Effector memory CD4-positive, alpha-beta T cell (primary cell): Measurements from ENCODE around the gene BBS2.
"Not testable (repeated sequence)": the region's sequence is repeated elsewhere in the genome, so short reads cannot be mapped to it uniquely, and the experiment has no call there.

Experiments used
- DNase-seq, 3 donors: peaks; one replicate each; pipeline ENCODE4 v3.0.0-alpha.2; 2020
- H3K27ac ChIP-seq: 2 replicates; pipeline ENCODE4 v1.7.0; 2013; ENCODE audit warnings: mild to moderate bottlenecking, low read length, moderate library complexity; ENCODE audit not compliant: insufficient read depth, poor library complexity, severe bottlenecking
- H3K27me3 ChIP-seq: replicated peaks from 2 replicates; pipeline ENCODE4 v1.7.0; 2013; ENCODE audit warnings: mild to moderate bottlenecking, low read length; ENCODE audit not compliant: insufficient read depth, control insufficient read depth, poor library complexity, severe bottlenecking
- H3K36me3 ChIP-seq: 2 replicates; pipeline ENCODE4 v1.7.0; 2013; ENCODE audit warnings: mild to moderate bottlenecking, low read length, moderate library complexity; ENCODE audit not compliant: control insufficient read depth, insufficient read depth
- H3K4me1 ChIP-seq: 2 replicates; pipeline ENCODE4 v1.7.0; 2013; ENCODE audit warnings: low read length, mild to moderate bottlenecking; ENCODE audit not compliant: control insufficient read depth, insufficient read depth, poor library complexity, severe bottlenecking
- H3K4me3 ChIP-seq: 2 replicates; pipeline ENCODE4 v1.7.0; 2013; ENCODE audit warnings: low read length, low read depth, mild to moderate bottlenecking; ENCODE audit not compliant: insufficient read depth, poor library complexity, severe bottlenecking
- H3K9me3 ChIP-seq: 2 replicates; pipeline ENCODE4 v1.7.0; 2013; ENCODE audit warnings: mild to moderate bottlenecking, low read length, moderate library complexity; ENCODE audit not compliant: control insufficient read depth

Gene BBS2

DNA sequence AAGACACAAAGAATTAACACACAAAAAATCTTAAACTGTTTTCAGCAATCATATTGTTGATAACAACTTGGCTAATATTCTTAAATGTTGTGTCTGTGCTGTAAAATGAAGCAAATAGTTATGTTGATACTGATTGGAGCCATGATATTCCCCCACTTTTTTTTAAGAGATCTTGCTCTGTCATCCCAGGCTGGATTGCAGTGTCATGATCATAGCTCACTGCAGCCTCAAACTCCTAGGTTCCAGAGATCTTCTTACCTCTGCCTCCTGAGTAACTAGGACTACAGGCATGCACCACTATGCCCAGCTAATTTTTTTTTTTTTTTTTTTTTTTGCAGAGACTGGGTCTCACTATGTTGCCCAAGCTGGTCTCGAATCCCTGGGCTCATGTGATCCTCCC is 26.0 kb downstream of the BBS2 start:
- H3K4me3 ChIP-seq: no peak overlapping the region
- peaks cover 24% of the 10 kb centered on the region for H3K36me3 ChIP-seq
- no peak overlapping the region for H3K27ac ChIP-seq
- DNase-seq: no peak
- H3K9me3 ChIP-seq: no peaks in the 10 kb centered on the region
- no peaks in the 10 kb centered on the region for H3K27me3 ChIP-seq
- no peaks in the 10 kb centered on the region for H3K4me1 ChIP-seq

DNA sequence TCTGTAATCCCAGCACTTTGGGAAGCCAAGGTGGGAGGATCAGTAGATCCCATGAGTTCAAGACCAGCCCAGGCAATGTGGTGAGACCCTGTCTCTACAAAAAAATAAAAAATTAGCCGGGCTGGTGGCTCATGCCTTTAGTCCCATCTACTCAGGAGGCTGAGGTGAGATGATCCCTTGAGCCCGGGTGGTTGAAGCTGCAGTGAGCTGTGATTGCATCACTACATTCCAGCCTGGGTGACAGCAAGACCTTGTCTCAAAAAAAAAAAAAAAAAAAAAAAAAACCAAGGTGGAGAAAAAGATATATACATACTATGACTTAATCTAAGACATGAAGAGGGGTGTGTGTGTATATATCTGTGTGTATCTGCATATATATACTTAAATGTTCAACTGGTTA is 26.7 kb downstream of the BBS2 start:
- DNase-seq: no peak
- H3K36me3 ChIP-seq: peaks cover 17% of the 10 kb centered on the region

DNA sequence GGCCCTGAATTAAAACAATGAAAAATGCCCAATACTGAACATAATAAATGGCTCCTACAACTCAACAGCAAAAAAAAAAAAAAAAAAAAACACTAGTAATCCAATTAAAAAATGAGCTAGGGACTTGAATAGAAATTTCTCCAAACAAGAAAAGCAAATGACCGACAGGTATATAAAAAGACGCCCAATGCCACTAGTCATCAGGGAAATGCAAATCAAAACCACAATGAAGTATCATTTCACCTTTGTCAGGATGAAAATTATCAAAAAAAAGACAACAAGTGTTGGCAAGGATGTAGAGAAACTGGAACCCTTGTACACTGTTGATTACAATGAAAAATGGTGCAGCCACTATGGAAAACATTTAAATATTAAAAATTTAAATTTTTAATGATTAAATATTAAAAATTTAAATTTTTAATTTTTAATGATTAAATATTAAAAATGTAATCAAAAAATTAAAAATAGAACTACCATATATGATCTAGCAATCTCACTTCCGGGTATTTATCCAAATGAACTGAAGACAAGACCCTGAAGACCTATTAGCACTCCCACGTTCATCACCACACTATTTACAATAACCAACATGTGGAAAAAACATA is 28.1 kb downstream of the BBS2 start:
- DNase-seq: no peak
- H3K4me1 ChIP-seq: no peaks in the 10 kb centered on the region

More for the DNA sequence above, 26.7 kb downstream of the BBS2 start:
- Histone ChIP-seq H3K4me3 (no peak overlapping the region), H3K4me1 (no peaks in the 10 kb centered on the region), H3K27me3 (no peaks in the 10 kb centered on the region), H3K9me3 (no peaks in the 10 kb centered on the region), H3K27ac (no peak overlapping the region)

DNA sequence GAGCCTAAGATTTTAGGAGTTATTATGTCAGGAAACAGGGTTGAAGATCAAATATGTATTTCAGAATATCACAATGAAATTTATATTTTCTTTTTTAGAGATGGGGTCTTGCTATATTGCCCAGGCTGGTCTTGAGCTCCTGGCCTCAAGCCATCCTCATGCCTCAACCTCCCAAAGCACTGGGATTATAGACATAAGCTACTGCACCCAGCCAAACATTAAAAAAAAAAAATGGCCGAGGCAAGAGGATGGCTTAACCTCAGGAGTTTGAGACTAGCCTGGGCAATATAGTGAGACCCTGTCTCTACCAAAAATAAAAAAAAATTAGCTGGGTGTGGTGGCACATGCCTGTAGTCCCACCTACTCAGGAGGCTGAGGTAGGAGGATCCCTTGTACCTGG is 31.0 kb downstream of the BBS2 start:
- DNase-seq, H3K4me1 ChIP-seq: not testable (repeated sequence)

More for the DNA sequence above, 28.1 kb downstream of the BBS2 start:
- Histone ChIP-seq H3K27me3 (no peaks in the 10 kb centered on the region), H3K9me3 (no peaks in the 10 kb centered on the region), H3K27ac (no peak overlapping the region), H3K4me3 (no peak overlapping the region), H3K36me3 (peaks cover 4% of the 10 kb centered on the region)

DNA sequence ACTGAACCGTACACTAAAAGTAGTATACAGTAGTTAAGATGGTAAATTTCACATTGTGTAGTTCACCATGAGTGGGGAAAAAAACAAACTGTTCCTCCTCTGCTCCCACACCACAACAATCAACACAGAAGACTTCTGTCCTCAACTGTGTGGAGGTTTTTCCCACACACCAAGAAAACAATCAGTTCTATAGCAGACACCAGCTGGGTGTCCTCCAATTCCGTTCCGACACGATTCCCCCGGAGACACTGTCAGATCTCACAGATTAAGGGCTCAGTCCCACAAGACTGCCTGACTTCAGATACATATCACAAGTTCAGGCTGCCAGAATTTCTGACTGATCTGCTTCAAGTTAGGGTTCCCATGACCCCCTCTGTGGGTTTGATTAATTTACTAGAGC is 31.8 kb downstream of the BBS2 start:
- Histone ChIP-seq H3K9me3 (no peaks in the 10 kb centered on the region), H3K36me3 (peaks cover 6% of the 10 kb centered on the region), H3K4me3 (no peak overlapping the region), H3K4me1 (no peaks in the 10 kb centered on the region), H3K27me3 (no peaks in the 10 kb centered on the region), H3K27ac (no peak overlapping the region)
- no peak for DNase-seq

More for the DNA sequence above, 31.0 kb downstream of the BBS2 start:
- not testable (repeated sequence) for H3K27ac ChIP-seq, H3K36me3 ChIP-seq, H3K27me3 ChIP-seq, H3K9me3 ChIP-seq, H3K4me3 ChIP-seq

DNA sequence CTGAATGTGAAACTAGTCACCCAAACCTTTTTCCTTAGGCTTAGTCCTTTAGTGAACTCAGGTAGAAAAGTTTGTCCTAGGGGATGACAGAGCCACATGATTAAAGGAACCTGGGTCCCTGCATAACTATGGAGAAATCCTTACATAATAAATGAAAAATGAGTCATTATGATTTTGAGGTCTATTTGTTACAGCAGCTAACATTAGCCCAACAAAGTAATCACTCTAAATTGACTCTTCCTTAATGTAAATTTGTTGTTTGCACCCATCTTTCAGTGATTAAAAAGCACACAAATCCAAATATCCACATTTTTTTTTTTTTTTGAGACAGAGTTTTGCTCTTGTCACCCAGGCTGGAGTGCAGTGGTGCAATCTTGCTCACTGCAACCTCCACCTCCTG is 36.4 kb downstream of the BBS2 start:
- H3K36me3 ChIP-seq: peaks cover 11% of the 10 kb centered on the region
- no peak overlapping the region for H3K27ac ChIP-seq
- no peaks in the 10 kb centered on the region for H3K9me3 ChIP-seq
- no peaks in the 10 kb centered on the region for H3K4me1 ChIP-seq
- no peak overlapping the region for H3K4me3 ChIP-seq
- DNase-seq: no peak
- H3K27me3 ChIP-seq: no peaks in the 10 kb centered on the region

DNA sequence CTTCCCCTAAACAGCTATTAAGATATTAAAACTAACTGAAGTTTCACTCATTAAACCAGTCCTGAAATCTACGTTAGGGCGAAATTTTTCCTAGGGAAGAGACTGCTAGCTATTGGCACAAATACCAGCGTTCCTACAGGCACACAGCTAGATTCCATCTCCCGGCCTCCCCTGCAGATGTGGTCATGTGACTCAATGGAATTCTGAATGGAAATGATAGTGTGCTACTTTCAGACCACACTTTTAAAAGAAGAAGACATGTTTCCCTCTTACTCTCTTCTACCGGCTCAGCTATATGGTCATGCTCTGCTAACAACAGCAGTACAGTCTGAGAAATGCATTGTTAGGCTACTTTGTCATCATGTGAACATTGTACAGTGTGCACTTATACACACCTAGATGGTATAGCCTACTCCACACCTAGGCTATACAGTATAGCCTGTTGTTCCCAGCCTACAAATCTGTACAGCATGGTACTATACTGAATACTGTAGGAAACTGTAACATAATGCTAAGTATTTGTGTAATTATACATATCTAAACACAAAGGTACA is 37.1 kb downstream of the BBS2 start:
- no peaks in the 10 kb centered on the region for H3K9me3 ChIP-seq
- no peak for DNase-seq
- H3K36me3 ChIP-seq: peaks cover 14% of the 10 kb centered on the region
- no peaks in the 10 kb centered on the region for H3K27me3 ChIP-seq
- no peak overlapping the region for H3K4me3 ChIP-seq
- H3K27ac ChIP-seq: no peak overlapping the region
- no peaks in the 10 kb centered on the region for H3K4me1 ChIP-seq

DNA sequence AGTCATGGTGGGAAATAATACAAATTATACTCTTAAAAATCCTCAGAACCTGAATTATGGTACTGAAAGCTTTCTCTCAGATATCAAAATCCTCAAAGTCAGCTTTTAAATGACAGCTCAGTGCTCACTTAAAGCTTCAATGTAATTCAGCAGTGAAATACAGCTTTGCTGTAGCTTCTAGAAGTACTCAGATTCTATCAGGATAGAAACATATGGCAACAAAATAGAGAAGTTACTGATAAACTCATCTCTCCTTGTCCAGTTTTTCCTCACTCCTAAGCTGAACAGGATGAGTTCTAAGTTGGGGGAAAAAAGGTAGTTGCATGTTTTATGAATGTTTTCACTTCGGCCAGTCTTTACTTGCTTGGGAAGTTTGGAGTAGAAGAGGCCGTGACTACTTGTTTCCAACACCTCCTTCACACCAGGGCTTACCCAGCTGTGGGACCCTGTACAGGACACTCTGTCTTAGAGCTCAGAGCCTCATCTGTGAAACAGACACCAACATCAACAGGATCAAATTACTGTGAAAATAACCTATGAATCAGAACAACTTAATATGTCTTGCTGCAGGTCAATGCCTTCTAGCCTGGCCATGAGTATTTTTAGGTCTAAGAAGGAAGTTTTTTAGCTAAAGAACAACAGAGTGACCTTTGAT is 38.2 kb downstream of the BBS2 start:
- H3K27ac ChIP-seq: no peak overlapping the region

DNA sequence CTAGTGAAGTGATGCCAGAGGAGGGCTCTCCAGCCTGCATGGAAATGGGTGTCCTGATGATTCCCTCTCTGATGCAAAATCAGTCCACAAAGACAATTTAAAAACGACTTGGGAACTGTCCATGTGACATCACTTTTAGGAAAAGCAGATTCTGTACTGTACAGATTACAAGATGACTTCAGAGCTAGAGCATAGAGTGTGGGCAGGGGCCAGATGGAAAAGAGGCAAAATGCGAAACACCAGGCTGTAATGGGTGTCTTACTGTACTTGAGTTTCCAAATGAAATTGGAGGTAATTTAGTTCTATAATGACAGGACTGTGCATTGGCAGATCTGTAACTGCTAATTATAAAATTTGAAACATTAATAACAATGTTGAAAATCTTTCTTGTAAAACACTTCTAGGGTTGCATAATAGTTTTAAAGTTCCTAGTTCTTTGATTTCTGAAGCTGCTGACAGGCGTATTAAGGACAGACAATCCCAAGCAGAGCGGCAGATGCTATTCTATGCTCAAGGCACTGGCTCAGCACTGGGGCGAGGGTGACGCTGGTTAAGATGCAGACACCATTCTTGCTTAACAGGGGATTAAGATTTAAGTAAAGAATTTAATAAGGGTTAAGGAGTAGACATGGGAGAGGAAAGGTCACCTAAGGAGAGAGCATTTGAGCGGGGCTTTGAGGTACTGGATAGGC is 38.9 kb downstream of the BBS2 start:
- H3K4me1 ChIP-seq: no peaks in the 10 kb centered on the region
- DNase-seq: no peak
- no peaks in the 10 kb centered on the region for H3K9me3 ChIP-seq
- H3K4me3 ChIP-seq: no peak overlapping the region
- H3K27ac ChIP-seq: no peak overlapping the region
- H3K27me3 ChIP-seq: no peaks in the 10 kb centered on the region
- peaks cover 28% of the 10 kb centered on the region for H3K36me3 ChIP-seq

More for the DNA sequence above, 38.2 kb downstream of the BBS2 start:
- DNase-seq: no peak
- Histone ChIP-seq H3K4me3 (no peak overlapping the region), H3K9me3 (no peaks in the 10 kb centered on the region), H3K36me3 (peaks cover 21% of the 10 kb centered on the region), H3K27me3 (no peaks in the 10 kb centered on the region), H3K4me1 (no peaks in the 10 kb centered on the region)

DNA sequence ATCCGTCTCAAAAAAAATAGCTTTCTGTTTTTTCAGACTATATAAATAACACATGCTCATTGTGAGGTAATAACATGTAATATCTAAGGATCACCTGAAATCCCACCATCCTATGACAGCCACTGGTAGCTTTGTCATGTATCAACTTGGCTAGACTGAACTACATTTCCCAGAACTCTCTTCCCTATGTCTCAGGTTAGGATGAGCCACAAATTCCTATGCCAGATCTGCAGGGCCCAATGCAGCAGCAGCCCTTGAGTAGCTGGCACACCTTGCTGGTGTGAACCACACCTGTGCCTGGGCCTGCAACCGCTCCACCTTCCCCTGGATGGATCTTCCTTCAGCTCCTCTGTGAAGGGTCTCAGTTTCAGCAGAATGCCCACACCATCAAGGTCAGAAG is 40.4 kb downstream of the BBS2 start:
- H3K4me3 ChIP-seq: no peak overlapping the region
- H3K9me3 ChIP-seq: no peaks in the 10 kb centered on the region
- no peak for DNase-seq
- no peak overlapping the region for H3K27ac ChIP-seq
- H3K4me1 ChIP-seq: no peaks in the 10 kb centered on the region
- H3K27me3 ChIP-seq: no peaks in the 10 kb centered on the region
- peaks cover 40% of the 10 kb centered on the region for H3K36me3 ChIP-seq
